ENCODE data around the gene TTC21A. TPM values are rescaled to one million over a fixed set of nuclear protein-coding genes. Genes with fewer than 3 reads are reported as not detected.
A peak's percentile ranks its signal among the peaks of the same experiment; 100 is the strongest.

TTC21A gene
- total RNA-seq, 1 donor from 2014 or later: 8.8 TPM

DNA sequence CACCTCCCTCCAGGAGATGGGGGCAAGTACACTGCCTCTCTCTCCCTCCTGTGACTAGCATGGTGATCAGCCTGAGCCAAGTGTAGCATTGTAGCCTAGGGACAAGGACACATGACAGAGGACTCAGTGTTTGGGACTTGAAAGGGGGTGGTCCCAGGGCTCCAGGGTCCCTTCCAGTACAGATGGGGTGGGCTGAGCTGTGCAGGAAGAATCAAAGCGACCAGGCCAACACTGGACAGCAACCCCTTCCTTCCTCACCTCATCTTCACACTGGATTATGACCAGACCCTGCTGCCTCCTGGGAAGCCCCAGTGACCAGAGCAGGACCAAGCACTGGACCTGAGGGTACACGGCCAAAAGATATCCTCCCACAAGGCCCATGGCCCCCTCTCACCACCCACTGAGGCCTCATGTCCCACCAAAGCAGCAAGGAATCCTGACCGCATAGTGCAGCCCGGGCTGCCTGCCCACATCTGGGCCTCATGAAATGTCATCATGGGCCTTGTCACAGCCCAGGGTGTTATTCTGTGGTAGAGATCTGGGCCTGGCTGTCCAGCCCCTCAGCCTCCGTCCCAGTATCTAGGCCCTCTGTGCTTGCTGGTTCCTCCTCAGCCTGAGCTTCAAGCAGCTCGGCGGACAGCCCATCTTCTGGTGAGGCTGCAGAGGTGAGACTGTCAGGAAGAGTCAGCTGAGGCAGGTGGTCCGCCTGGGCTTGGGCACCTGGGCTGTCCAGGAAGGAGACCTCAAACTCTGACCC is 9.6 kb upstream of the TTC21A start:
- TF ChIP-seq POLR2AphosphoS5 (IDR thresholded peaks at IDR 0.05; ENCODE audit: insufficient read depth in 1 of 2, low read depth in 1 of 2) (no peak), POLR2A (IDR thresholded peaks at IDR 0.05) (no peak)
- TF ChIP-seq, protein P1, sequence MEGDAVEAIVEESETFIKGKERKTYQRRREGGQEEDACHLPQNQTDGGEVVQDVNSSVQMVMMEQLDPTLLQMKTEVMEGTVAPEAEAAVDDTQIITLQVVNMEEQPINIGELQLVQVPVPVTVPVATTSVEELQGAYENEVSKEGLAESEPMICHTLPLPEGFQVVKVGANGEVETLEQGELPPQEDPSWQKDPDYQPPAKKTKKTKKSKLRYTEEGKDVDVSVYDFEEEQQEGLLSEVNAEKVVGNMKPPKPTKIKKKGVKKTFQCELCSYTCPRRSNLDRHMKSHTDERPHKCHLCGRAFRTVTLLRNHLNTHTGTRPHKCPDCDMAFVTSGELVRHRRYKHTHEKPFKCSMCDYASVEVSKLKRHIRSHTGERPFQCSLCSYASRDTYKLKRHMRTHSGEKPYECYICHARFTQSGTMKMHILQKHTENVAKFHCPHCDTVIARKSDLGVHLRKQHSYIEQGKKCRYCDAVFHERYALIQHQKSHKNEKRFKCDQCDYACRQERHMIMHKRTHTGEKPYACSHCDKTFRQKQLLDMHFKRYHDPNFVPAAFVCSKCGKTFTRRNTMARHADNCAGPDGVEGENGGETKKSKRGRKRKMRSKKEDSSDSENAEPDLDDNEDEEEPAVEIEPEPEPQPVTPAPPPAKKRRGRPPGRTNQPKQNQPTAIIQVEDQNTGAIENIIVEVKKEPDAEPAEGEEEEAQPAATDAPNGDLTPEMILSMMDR (IDR thresholded peaks at IDR 0.05): no peak
- DNase-seq (ENCODE audit: extremely low spot score in 2 of 2): peak in 1 of 2 donors; percentile 77
- no peak overlapping the region for H3K27ac ChIP-seq
- peaks cover 0 to 71% of the 10 kb centered on the region in 2 donors for H3K36me3 ChIP-seq
- H3K4me3 ChIP-seq: no peak overlapping the region
- intact Hi-C loops (cut with DNase I): no loop called here
- no peaks in the 10 kb centered on the region for H3K9me3 ChIP-seq
- H3K27me3 ChIP-seq: no peaks in the 10 kb centered on the region
- H3K4me1 ChIP-seq: peaks cover 14% of the 10 kb centered on the region

DNA sequence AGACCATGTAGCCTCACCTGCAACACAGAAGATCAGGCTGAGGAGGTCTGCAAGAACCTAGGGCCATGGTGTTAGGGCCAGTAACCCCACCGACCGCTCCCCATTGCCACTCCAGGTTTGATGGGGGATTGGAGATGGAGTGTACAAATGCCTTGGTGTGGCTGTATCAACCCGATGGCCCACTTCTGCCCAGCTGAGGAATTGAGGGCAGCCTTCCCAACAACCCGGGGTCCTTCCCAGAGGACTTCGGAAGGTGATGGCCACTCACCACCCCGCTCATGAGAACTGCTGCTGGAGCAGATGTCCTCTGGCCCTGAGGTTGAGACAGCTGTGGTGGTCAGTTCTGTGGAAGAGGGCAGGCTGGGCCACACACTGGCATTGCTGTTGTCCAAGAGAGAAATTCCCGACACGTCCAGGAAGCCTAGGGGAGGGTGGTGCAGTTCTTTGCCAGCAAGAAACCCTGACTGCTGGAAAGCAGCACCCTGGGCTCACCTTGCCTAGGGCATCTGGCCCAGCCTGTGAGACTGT is 8.9 kb upstream of the TTC21A start:
- intact Hi-C loops (cut with DNase I): no loop called here
- DNase-seq (ENCODE audit: extremely low spot score in 2 of 2): peak in 1 of 2 donors; percentile 80
- H3K36me3 ChIP-seq: peaks cover 0 to 66% of the 10 kb centered on the region in 2 donors
- no peak overlapping the region for H3K4me3 ChIP-seq
- no peaks in the 10 kb centered on the region for H3K27me3 ChIP-seq
- no peak overlapping the region for H3K27ac ChIP-seq
- H3K9me3 ChIP-seq: no peaks in the 10 kb centered on the region
- TF ChIP-seq POLR2A (IDR thresholded peaks at IDR 0.05) (no peak), POLR2AphosphoS5 (IDR thresholded peaks at IDR 0.05; ENCODE audit: insufficient read depth in 1 of 2, low read depth in 1 of 2) (no peak)
- TF ChIP-seq, protein P1 (IDR thresholded peaks at IDR 0.05): no peak
- H3K4me1 ChIP-seq: peaks cover 21% of the 10 kb centered on the region

- intact Hi-C loops (cut with DNase I): no loop called here
- no peak for TF ChIP-seq POLR2A (IDR thresholded peaks at IDR 0.05)
- TF ChIP-seq, protein P1 (IDR thresholded peaks at IDR 0.05): no peak
- no peak for TF ChIP-seq POLR2AphosphoS5 (IDR thresholded peaks at IDR 0.05; ENCODE audit: insufficient read depth in 1 of 2, low read depth in 1 of 2)
- peak in 1 of 2 donors; percentile 64 for DNase-seq (ENCODE audit: extremely low spot score in 2 of 2)
- H3K9me3 ChIP-seq: no peaks in the 10 kb centered on the region
- H3K27ac ChIP-seq: no peak overlapping the region
- H3K27me3 ChIP-seq: no peaks in the 10 kb centered on the region
- peaks cover 0 to 61% of the 10 kb centered on the region in 2 donors for H3K36me3 ChIP-seq
- no peak overlapping the region for H3K4me3 ChIP-seq
- peaks cover 28% of the 10 kb centered on the region for H3K4me1 ChIP-seq
These were observed 8.2 kb upstream of the TTC21A start for GRCh38 chr3:39099242-39099641.

- no peak overlapping the region for H3K27ac ChIP-seq
- peak in 1 of 2 donors; percentile 84 for DNase-seq (ENCODE audit: extremely low spot score in 2 of 2)
- no peaks in the 10 kb centered on the region for H3K9me3 ChIP-seq
- H3K4me3 ChIP-seq: no peak overlapping the region
- no peaks in the 10 kb centered on the region for H3K27me3 ChIP-seq
- no peak for TF ChIP-seq POLR2A (IDR thresholded peaks at IDR 0.05)
- TF ChIP-seq, protein P1 (IDR thresholded peaks at IDR 0.05): no peak
- no peak for TF ChIP-seq POLR2AphosphoS5 (IDR thresholded peaks at IDR 0.05; ENCODE audit: insufficient read depth in 1 of 2, low read depth in 1 of 2)
- H3K4me1 ChIP-seq: peaks cover 34% of the 10 kb centered on the region
- peaks cover 0 to 54% of the 10 kb centered on the region in 2 donors for H3K36me3 ChIP-seq
- intact Hi-C loops (cut with DNase I): no loop called here
These were observed 7.6 kb upstream of the TTC21A start for GRCh38 chr3:39099738-39100499.

Data from vagina (tissue), 2 donors.